SK-N-MC (cell line): ENCODE measurements around the gene CKLF.

Experiments used
- EZH2 ChIP-seq: fragments of 200-600 bp; sonication (generic); IDR thresholded peaks from one replicate; pipeline ENCODE4 v1.6.1; 2017; ENCODE audit warnings: antibody characterized with exemption
- FOXP2 ChIP-seq: optimal IDR thresholded peaks from 2 replicates; pipeline ENCODE3; 2011; ENCODE audit warnings: mild to moderate bottlenecking, moderate library complexity; ENCODE audit not compliant: insufficient read depth; ENCODE audit errors: extremely low read length, control extremely low read depth
- POLR2AphosphoS5 ChIP-seq: IDR thresholded peaks from 2 replicates; pipeline ENCODE4 v1.6.1; 2012; ENCODE audit warnings: mild to moderate bottlenecking, low read depth, low read length, borderline replicate concordance

GRCh38 chr16:66541388-66542355 is 10.7 kb upstream of the CKLF start:
- TF ChIP-seq EZH2 (no peak), POLR2AphosphoS5 (no peak), FOXP2 (no peak)
